ENCODE measurements around the gene NOS3.

NOS3 gene

GRCh38 chr7:150990416-150991186 lies at the start of gene NOS3:
Gene NOS3 (plus strand): TSS chr7:150991017. CDS start chr7:150993804, 2,787 bp downstream.
- DNase-seq (ENCODE audit: low read depth, low spot score): no peak

GRCh38 chr7:150941351-150942000 lies 49.3 kb upstream of the NOS3 start:
- no peak for DNase-seq (ENCODE audit: low read depth, low spot score)

GRCh38 chr7:150942001-150942590 lies 48.7 kb upstream of the NOS3 start:
- DNase-seq (ENCODE audit: low read depth, low spot score): no peak

- no peak for DNase-seq (ENCODE audit: low read depth, low spot score)
These were observed 48.0 kb upstream of the NOS3 start for GRCh38 chr7:150942591-150943452.

GRCh38 chr7:150943453-150943814 lies 47.4 kb upstream of the NOS3 start:
- DNase-seq (ENCODE audit: low read depth, low spot score): no peak

- DNase-seq (ENCODE audit: low read depth, low spot score): no peak
These were observed 46.5 kb upstream of the NOS3 start for GRCh38 chr7:150944066-150945042.

- DNase-seq (ENCODE audit: low read depth, low spot score): no peak
These were observed 45.5 kb upstream of the NOS3 start for GRCh38 chr7:150945171-150945852.

- no peak for DNase-seq (ENCODE audit: low read depth, low spot score)
These were observed 44.9 kb upstream of the NOS3 start for GRCh38 chr7:150945853-150946420.

GRCh38 chr7:150946421-150947240 lies 44.2 kb upstream of the NOS3 start:
- no peak for DNase-seq (ENCODE audit: low read depth, low spot score)

GRCh38 chr7:150947241-150947745 lies 43.5 kb upstream of the NOS3 start:
- no peak for DNase-seq (ENCODE audit: low read depth, low spot score)

- DNase-seq (ENCODE audit: low read depth, low spot score): no peak
These were observed 42.8 kb upstream of the NOS3 start for GRCh38 chr7:150947761-150948651.

GRCh38 chr7:150948791-150949251 lies 42.0 kb upstream of the NOS3 start:
- no peak for DNase-seq (ENCODE audit: low read depth, low spot score)

- DNase-seq (ENCODE audit: low read depth, low spot score): no peak
These were observed 41.3 kb upstream of the NOS3 start for GRCh38 chr7:150949564-150949963.

GRCh38 chr7:150949971-150950491 lies 40.8 kb upstream of the NOS3 start:
- no peak for DNase-seq (ENCODE audit: low read depth, low spot score)

- no peak for DNase-seq (ENCODE audit: low read depth, low spot score)
These were observed 40.2 kb upstream of the NOS3 start for GRCh38 chr7:150950496-150951180.

- no peak for DNase-seq (ENCODE audit: low read depth, low spot score)
These were observed 39.7 kb upstream of the NOS3 start for GRCh38 chr7:150951181-150951520.

GRCh38 chr7:150951521-150951920 lies 39.3 kb upstream of the NOS3 start:
- no peak for DNase-seq (ENCODE audit: low read depth, low spot score)

All from iPS DF 19.7 (cell line).